Duodenal mucosa (tissue), 2 donors: ENCODE data around the gene VAV2.

ENCODE experiments used
- H3K27ac ChIP-seq: one replicate; pipeline ENCODE4 v1.7.0; 2013; ENCODE audit warnings: low read depth, low read length
- H3K27me3 ChIP-seq, 2 donors: one replicate each; pipeline ENCODE4 v1.7.0; 2013; ENCODE audit warnings: low read length in 2 of 2, control low read depth in 1 of 2; ENCODE audit not compliant: insufficient read depth in 2 of 2, control insufficient read depth in 1 of 2
- H3K36me3 ChIP-seq, 2 donors: one replicate each; pipeline ENCODE4 v1.7.0; 2013; ENCODE audit warnings: low read length in 2 of 2, control low read depth in 1 of 2; ENCODE audit not compliant: insufficient read depth in 2 of 2, control insufficient read depth in 1 of 2
- H3K4me1 ChIP-seq, 2 donors: one replicate each; pipeline ENCODE4 v1.7.0; 2013; ENCODE audit warnings: low read length in 2 of 2, control low read depth in 1 of 2; ENCODE audit not compliant: insufficient read depth in 2 of 2, control insufficient read depth in 1 of 2
- H3K4me3 ChIP-seq, 2 donors: one replicate each; pipeline ENCODE4 v1.7.0; 2013; ENCODE audit warnings: low read length in 2 of 2, low read depth in 1 of 2
- H3K9ac ChIP-seq, 2 donors: one replicate each; pipeline ENCODE4 v1.7.0; 2013; ENCODE audit warnings: low read length in 2 of 2, low read depth in 1 of 2
- H3K9me3 ChIP-seq, 2 donors: one replicate each; pipeline ENCODE4 v1.7.0; 2013; ENCODE audit warnings: low read length in 2 of 2, control low read depth in 1 of 2; ENCODE audit not compliant: control insufficient read depth in 1 of 2

The VAV2 gene

GRCh38 chr9:133880851-133881661 lies 111.1 kb downstream of the VAV2 start:
- Histone ChIP-seq H3K9ac (no peak overlapping the region), H3K4me1 (no peaks in the 10 kb centered on the region), H3K9me3 (no peaks in the 10 kb centered on the region), H3K4me3 (no peak overlapping the region), H3K27me3 (no peaks in the 10 kb centered on the region), H3K27ac (peak overlapping the region; percentile 17), H3K36me3 (no peaks in the 10 kb centered on the region)

GRCh38 chr9:133880136-133880535 lies 112.0 kb downstream of the VAV2 start:
- Histone ChIP-seq H3K4me1 (no peaks in the 10 kb centered on the region), H3K27ac (no peak overlapping the region), H3K9me3 (no peaks in the 10 kb centered on the region), H3K4me3 (no peak overlapping the region), H3K36me3 (no peaks in the 10 kb centered on the region), H3K27me3 (no peaks in the 10 kb centered on the region), H3K9ac (no peak overlapping the region)

- Histone ChIP-seq H3K27me3 (no peaks in the 10 kb centered on the region), H3K9ac (no peak overlapping the region), H3K4me3 (no peak overlapping the region), H3K36me3 (no peaks in the 10 kb centered on the region), H3K9me3 (no peaks in the 10 kb centered on the region), H3K4me1 (no peaks in the 10 kb centered on the region), H3K27ac (no peak overlapping the region)
These were observed 112.5 kb downstream of the VAV2 start for GRCh38 chr9:133879615-133880014.

- H3K4me1 ChIP-seq: no peaks in the 10 kb centered on the region
These were observed 113.7 kb downstream of the VAV2 start for GRCh38 chr9:133878402-133878801.

GRCh38 chr9:133877967-133878366 lies 114.2 kb downstream of the VAV2 start:
- no peaks in the 10 kb centered on the region for H3K36me3 ChIP-seq
- H3K4me1 ChIP-seq: no peaks in the 10 kb centered on the region
- no peaks in the 10 kb centered on the region for H3K9me3 ChIP-seq
- no peak overlapping the region for H3K4me3 ChIP-seq
- no peaks in the 10 kb centered on the region for H3K27me3 ChIP-seq
- H3K9ac ChIP-seq: no peak overlapping the region
- H3K27ac ChIP-seq: no peak overlapping the region

More at GRCh38 chr9:133878402-133878801, 113.7 kb downstream of the VAV2 start:
- Histone ChIP-seq H3K27ac (no peak overlapping the region), H3K9ac (no peak overlapping the region), H3K9me3 (no peaks in the 10 kb centered on the region), H3K4me3 (no peak overlapping the region), H3K27me3 (no peaks in the 10 kb centered on the region), H3K36me3 (no peaks in the 10 kb centered on the region)

GRCh38 chr9:133877327-133877726 lies 114.8 kb downstream of the VAV2 start:
- Histone ChIP-seq H3K4me3 (no peak overlapping the region), H3K36me3 (no peaks in the 10 kb centered on the region), H3K9me3 (no peaks in the 10 kb centered on the region), H3K4me1 (no peaks in the 10 kb centered on the region), H3K27me3 (no peaks in the 10 kb centered on the region), H3K9ac (no peak overlapping the region), H3K27ac (no peak overlapping the region)

GRCh38 chr9:133876836-133877235 lies 115.3 kb downstream of the VAV2 start:
- no peaks in the 10 kb centered on the region for H3K36me3 ChIP-seq
- no peaks in the 10 kb centered on the region for H3K9me3 ChIP-seq
- no peaks in the 10 kb centered on the region for H3K4me1 ChIP-seq
- no peak overlapping the region for H3K9ac ChIP-seq
- no peak overlapping the region for H3K27ac ChIP-seq
- H3K4me3 ChIP-seq: no peak overlapping the region
- H3K27me3 ChIP-seq: no peaks in the 10 kb centered on the region

GRCh38 chr9:133876144-133876543 lies 116.0 kb downstream of the VAV2 start:
- no peak overlapping the region for H3K27ac ChIP-seq
- H3K4me1 ChIP-seq: no peaks in the 10 kb centered on the region
- H3K4me3 ChIP-seq: no peak overlapping the region

GRCh38 chr9:133875131-133875530 lies 117.0 kb downstream of the VAV2 start:
- H3K36me3 ChIP-seq: no peaks in the 10 kb centered on the region
- H3K27me3 ChIP-seq: no peaks in the 10 kb centered on the region
- no peak overlapping the region for H3K27ac ChIP-seq
- H3K4me3 ChIP-seq: no peak overlapping the region
- peaks cover 0 to under 1% of the 10 kb centered on the region in 2 donors for H3K4me1 ChIP-seq
- H3K9me3 ChIP-seq: no peaks in the 10 kb centered on the region
- H3K9ac ChIP-seq: no peak overlapping the region

More at GRCh38 chr9:133876144-133876543, 116.0 kb downstream of the VAV2 start:
- Histone ChIP-seq H3K9me3 (no peaks in the 10 kb centered on the region), H3K36me3 (no peaks in the 10 kb centered on the region), H3K9ac (no peak overlapping the region), H3K27me3 (no peaks in the 10 kb centered on the region)

- H3K36me3 ChIP-seq: no peaks in the 10 kb centered on the region
- no peak overlapping the region for H3K9ac ChIP-seq
- H3K9me3 ChIP-seq: no peaks in the 10 kb centered on the region
- H3K27me3 ChIP-seq: no peaks in the 10 kb centered on the region
- H3K4me1 ChIP-seq: peaks cover 0 to 4% of the 10 kb centered on the region in 2 donors
- no peak overlapping the region for H3K4me3 ChIP-seq
- H3K27ac ChIP-seq: no peak overlapping the region
These were observed 117.5 kb downstream of the VAV2 start for GRCh38 chr9:133874659-133875058.
